Common myeloid progenitor, CD34-positive (primary cell): ENCODE results near the gene TRPM2.

Experiments
- CTCF ChIA-PET: fragments of 350-600 bp; sonication (Branson Sonifier 250); formaldehyde crosslinking; loops from one replicate; lab custom pipeline; 2021; ENCODE audit warnings: antibody characterized with exemption; lab: Charles Lee
- POLR2A ChIA-PET: fragments of 350-600 bp; sonication (Branson Sonifier 250); formaldehyde crosslinking; loops from one replicate; lab custom pipeline; 2021; ENCODE audit warnings: antibody characterized with exemption; lab: Charles Lee
- DNase-seq, 3 donors: peaks; one replicate each; pipeline versions ENCODE4 v3.0.0 to v3.0.0-alpha.2; 2013
- H3K27ac ChIP-seq, 2 experiments: 1 replicate in 1 of 2; 2 replicates in 1 of 2; pipeline ENCODE4 v1.7.0; 2013; ENCODE audit warnings: inconsistent platforms in 2 of 2, low read length in 2 of 2, mild to moderate bottlenecking in 2 of 2, low read depth in 1 of 2, moderate library complexity in 1 of 2; ENCODE audit not compliant: severe bottlenecking in 2 of 2, insufficient read depth in 1 of 2, poor library complexity in 1 of 2
- H3K27me3 ChIP-seq, 5 experiments: replicated peaks in 2 of 5; 1 replicate in 3 of 5; 2 replicates in 2 of 5; pipeline versions ENCODE4 v1.6.1 to v1.7.0; 2013; ENCODE audit warnings: low read length in 4 of 5, mild to moderate bottlenecking in 2 of 5, moderate library complexity in 2 of 5, inconsistent platforms in 1 of 5; ENCODE audit not compliant: insufficient read depth in 5 of 5, control insufficient read depth in 4 of 5
- H3K36me3 ChIP-seq, 4 experiments: 1 replicate in 2 of 4; 2 replicates in 2 of 4; pipeline versions ENCODE4 v1.6.1 to v1.7.0; 2013; ENCODE audit warnings: low read length in 3 of 4, control low read depth in 1 of 4, mild to moderate bottlenecking in 1 of 4; ENCODE audit not compliant: control insufficient read depth in 4 of 4, insufficient read depth in 4 of 4
- H3K4me1 ChIP-seq, 4 experiments: 1 replicate in 3 of 4; 2 replicates in 1 of 4; pipeline versions ENCODE4 v1.6.1 to v1.7.1; 2013; ENCODE audit warnings: low read length in 3 of 4, mild to moderate bottlenecking in 3 of 4, control low read depth in 1 of 4, inconsistent platforms in 1 of 4, moderate library complexity in 1 of 4; ENCODE audit not compliant: control insufficient read depth in 4 of 4, insufficient read depth in 4 of 4; ENCODE audit errors: control extremely low read depth in 1 of 4
- H3K4me3 ChIP-seq, 7 experiments: 1 replicate in 4 of 7; 2 replicates in 3 of 7; pipeline versions ENCODE4 v1.5.1 to v1.7.0; 2013; ENCODE audit warnings: mild to moderate bottlenecking in 7 of 7, low read length in 6 of 7, moderate library complexity in 6 of 7, inconsistent platforms in 2 of 7, low read depth in 2 of 7, control low read depth in 1 of 7; ENCODE audit not compliant: insufficient read depth in 4 of 7, control insufficient read depth in 1 of 7; ENCODE audit errors: extremely low read depth in 1 of 7
- H3K9me3 ChIP-seq, 5 experiments: 1 replicate in 4 of 5; 2 replicates in 1 of 5; pipeline versions ENCODE4 v1.6.1 to v1.7.1; 2013; ENCODE audit warnings: low read length in 4 of 5, mild to moderate bottlenecking in 2 of 5, inconsistent platforms in 1 of 5, low read depth in 1 of 5, moderate library complexity in 1 of 5; ENCODE audit not compliant: control insufficient read depth in 4 of 5, insufficient read depth in 2 of 5; ENCODE audit errors: control extremely low read depth in 1 of 5
- WGBS: methylation state at CpG from one replicate; pipeline ENCODE4 v1.1.5; 2013; ENCODE audit not compliant: insufficient coverage; 5-methylcytosine and 5-hydroxymethylcytosine counted together

Gene TRPM2

DNA sequence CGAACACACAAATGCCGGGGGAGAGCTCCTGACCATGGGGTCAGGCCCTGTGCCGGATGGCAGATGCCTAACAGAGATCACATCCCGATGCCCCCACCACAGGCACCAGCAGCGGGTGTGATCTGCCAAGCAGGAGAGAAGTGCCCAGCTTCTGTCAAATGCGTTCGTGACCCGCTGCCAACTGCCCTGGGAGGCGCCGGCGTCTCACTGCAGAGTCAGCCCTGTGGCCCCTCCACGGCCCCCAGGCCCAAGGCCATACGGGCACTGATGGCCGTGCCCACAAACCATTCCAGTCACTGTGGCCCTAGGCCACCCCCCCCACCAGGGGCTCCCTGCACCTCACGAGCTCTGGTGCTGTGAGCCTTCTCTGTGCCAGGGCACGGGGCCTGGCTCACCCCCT lies 22.2 kb upstream of the TRPM2 start:
- WGBS: 100% methylated on average over 5 of the region's 16 CpGs
- Histone ChIP-seq H3K36me3 (peaks cover 1 to 33% (median 17%) of the 10 kb centered on the region in 4 experiments), H3K4me3 (no peak overlapping the region), H3K4me1 (no peaks in the 10 kb centered on the region), H3K9me3 (no peaks in the 10 kb centered on the region), H3K27ac (no peak overlapping the region), H3K27me3 (no peaks in the 10 kb centered on the region)
- DNase-seq: no peak
- ChIA-PET POLR2A (no interaction called here), CTCF (interaction anchor here (0.6 to 0.9 kb wide), 2 partner anchors 11 to 28 kb away, joined by 3 read pairs; no protein-coding TSS in a partner anchor)

- POLR2A ChIA-PET: no interaction called here
- Histone ChIP-seq H3K9me3 (no peaks in the 10 kb centered on the region), H3K4me3 (no peak overlapping the region), H3K36me3 (peaks cover 0 to 34% (median 17%) of the 10 kb centered on the region in 4 experiments), H3K27ac (no peak overlapping the region), H3K4me1 (no peaks in the 10 kb centered on the region), H3K27me3 (no peaks in the 10 kb centered on the region)
- WGBS: 94% methylated on average over 20 of the region's 20 CpGs
- CTCF ChIA-PET: interaction anchor here (0.6 to 0.9 kb wide), 2 partner anchors 11 to 29 kb away, joined by 3 read pairs; no protein-coding TSS in a partner anchor
- no peak for DNase-seq
Observed at GRCh38 chr21:44331650-44332307, 21.6 kb upstream of the TRPM2 start.

DNA sequence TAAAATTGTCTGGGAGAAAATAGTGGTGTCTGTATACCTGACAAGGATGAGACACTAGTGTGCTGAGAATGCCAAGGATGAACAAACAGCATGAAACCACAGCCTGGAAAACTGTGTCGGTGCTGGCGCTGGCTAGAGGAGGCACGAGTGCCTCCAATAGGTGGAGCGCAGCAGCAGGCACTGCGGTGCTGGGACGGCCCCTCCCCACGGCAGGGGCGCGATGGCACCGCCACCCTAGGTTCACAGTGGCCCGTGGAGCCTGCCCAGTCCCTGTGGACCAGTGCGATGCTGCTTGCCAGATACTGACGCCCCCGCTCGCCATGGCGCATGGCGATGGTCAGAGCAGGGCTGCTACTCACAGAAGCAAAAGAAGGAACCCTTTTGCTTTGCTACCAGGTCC lies 21.0 kb upstream of the TRPM2 start:
- no peaks in the 10 kb centered on the region for H3K27me3 ChIP-seq
- no peak for DNase-seq
- H3K36me3 ChIP-seq: peaks cover 0 to 30% (median 15%) of the 10 kb centered on the region in 4 experiments
- POLR2A ChIA-PET: no interaction called here
- H3K4me1 ChIP-seq: no peaks in the 10 kb centered on the region
- no peaks in the 10 kb centered on the region for H3K9me3 ChIP-seq
- H3K4me3 ChIP-seq: no peak overlapping the region
- H3K27ac ChIP-seq: no peak overlapping the region
- 98% methylated on average over 17 of the region's 17 CpGs for WGBS
- CTCF ChIA-PET: no interaction called here

DNA sequence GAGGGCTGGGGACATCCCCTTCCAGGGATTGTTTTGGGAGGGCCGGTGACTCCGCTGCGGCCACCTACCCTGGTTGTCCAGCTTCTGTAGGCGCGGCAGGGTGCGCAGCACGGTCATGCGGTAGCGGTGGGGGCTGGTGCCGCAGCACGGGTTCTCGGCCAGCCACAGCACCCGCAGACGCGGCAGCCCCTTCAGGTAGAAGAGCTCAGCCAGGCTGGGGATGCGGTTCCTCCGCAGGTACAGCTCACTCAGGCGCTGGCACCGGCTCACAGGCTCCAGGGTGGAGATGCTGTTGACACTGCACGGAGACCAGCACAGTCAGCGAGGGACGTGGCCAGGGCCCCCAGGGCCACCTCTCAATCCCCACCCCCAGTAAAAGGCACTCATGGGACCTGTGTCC lies 20.5 kb upstream of the TRPM2 start:
- peaks cover 0 to 25% (median 11%) of the 10 kb centered on the region in 4 experiments for H3K36me3 ChIP-seq

DNA sequence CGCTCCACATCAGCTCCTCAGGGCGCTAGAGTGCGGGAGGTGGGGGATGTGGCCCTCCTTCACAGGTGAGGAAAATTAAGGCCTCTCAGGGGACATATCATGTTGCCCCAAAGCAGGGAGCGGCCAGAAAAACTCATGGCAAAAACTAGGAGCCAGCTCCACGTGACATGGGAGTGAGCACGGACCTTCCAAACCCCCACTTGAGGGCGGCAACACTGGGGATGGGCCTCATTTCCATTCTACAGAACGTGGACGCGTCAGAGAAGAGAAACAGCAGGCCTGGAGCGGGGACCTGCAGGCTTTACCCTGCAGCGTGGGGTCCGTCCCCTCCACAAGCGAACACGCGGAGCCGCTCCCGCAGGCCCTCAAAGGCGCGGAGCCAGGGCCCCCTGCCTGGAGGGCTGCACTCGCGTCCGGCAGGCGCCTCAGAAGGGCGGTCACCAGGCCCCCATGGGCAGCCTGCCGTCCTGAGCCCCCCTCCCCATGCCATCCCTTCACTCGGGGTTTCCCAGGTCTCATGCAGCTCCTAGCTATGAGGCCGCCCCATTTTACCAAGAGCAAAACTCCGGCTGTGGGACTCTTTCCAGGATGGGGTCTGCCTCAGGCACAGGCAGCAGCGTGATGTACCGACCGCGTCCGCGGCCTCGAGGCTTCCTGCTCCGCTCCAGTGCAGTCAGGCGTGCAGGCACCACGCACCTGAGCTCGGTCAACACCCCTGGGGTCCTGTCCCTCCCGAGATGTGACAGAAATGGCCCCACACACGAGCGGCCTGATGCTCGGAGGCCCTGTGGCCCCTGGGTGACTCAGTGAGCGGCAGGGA lies 19.7 kb upstream of the TRPM2 start:
- WGBS: 96% methylated on average over 45 of the region's 45 CpGs
- no peak overlapping the region for H3K27ac ChIP-seq
- H3K36me3 ChIP-seq: peaks cover 0 to 25% (median 10%) of the 10 kb centered on the region in 4 experiments
- H3K9me3 ChIP-seq: no peaks in the 10 kb centered on the region
- no peak for DNase-seq
- no peaks in the 10 kb centered on the region for H3K27me3 ChIP-seq
- ChIA-PET CTCF (interaction anchor here (1.1 kb wide), 1 partner anchor 9 kb away, joined by 3 read pairs; no protein-coding TSS in a partner anchor), POLR2A (interaction anchor here (0.9 kb wide), 1 partner anchor 110 kb away, joined by 3 read pairs; no protein-coding TSS in a partner anchor)
- H3K4me1 ChIP-seq: peaks cover 0 to 6% (median 6%) of the 10 kb centered on the region in 4 experiments
- no peak overlapping the region for H3K4me3 ChIP-seq

More for the DNA sequence above, 20.5 kb upstream of the TRPM2 start:
- CTCF ChIA-PET: interaction anchor here (1.1 kb wide), 1 partner anchor 9 kb away, joined by 3 read pairs; no protein-coding TSS in a partner anchor
- over 99% methylated on average over 21 of the region's 22 CpGs for WGBS
- peaks cover 0 to 1% (median under 1%) of the 10 kb centered on the region in 4 experiments for H3K4me1 ChIP-seq
- H3K27me3 ChIP-seq: no peaks in the 10 kb centered on the region
- no peaks in the 10 kb centered on the region for H3K9me3 ChIP-seq
- no peak overlapping the region for H3K27ac ChIP-seq
- POLR2A ChIA-PET: interaction anchor here (0.9 kb wide), 1 partner anchor 111 kb away, joined by 3 read pairs; no protein-coding TSS in a partner anchor
- H3K4me3 ChIP-seq: no peak overlapping the region
- no peak for DNase-seq

GRCh38 chr21:44334329-44335030 lies 18.9 kb upstream of the TRPM2 start:
- H3K36me3 ChIP-seq: peaks cover 0 to 18% (median 9%) of the 10 kb centered on the region in 4 experiments
- DNase-seq: no peak
- H3K27me3 ChIP-seq: no peaks in the 10 kb centered on the region
- ChIA-PET CTCF (no interaction called here), POLR2A (no interaction called here)
- WGBS: 92% methylated on average over 12 of the region's 26 CpGs
- no peak overlapping the region for H3K27ac ChIP-seq
- H3K4me3 ChIP-seq: no peak overlapping the region
- H3K9me3 ChIP-seq: no peaks in the 10 kb centered on the region
- H3K4me1 ChIP-seq: peaks cover 0 to 7% (median 6%) of the 10 kb centered on the region in 4 experiments
